BE2C (cell line): ENCODE results near the gene LSM12.

Source experiments
- DNase-seq: peaks from one replicate; pipeline ENCODE4 v3.0.0-alpha.2; 2020
- H3K27me3 ChIP-seq: fragments of 250-450 bp; sonication (Bioruptor Pico); 2 replicates; pipeline ENCODE4 v1.5.1; 2020; ENCODE audit warnings: mild to moderate bottlenecking
- H3K36me3 ChIP-seq: fragments of 250-450 bp; sonication (Bioruptor Pico); 2 replicates; pipeline ENCODE4 v1.5.1; 2020; ENCODE audit warnings: mild to moderate bottlenecking
- H3K4me1 ChIP-seq: fragments of 250-450 bp; sonication (Bioruptor Pico); 2 replicates; pipeline ENCODE4 v1.5.1; 2020
- H3K4me3 ChIP-seq: 2 replicates; pipeline ENCODE4 v1.5.1; 2011; ENCODE audit warnings: low read depth, low read length
- H3K9me3 ChIP-seq: fragments of 250-450 bp; sonication (Bioruptor Pico); 2 replicates; pipeline ENCODE4 v1.5.1; 2020
- TF ChIP-seq, protein P1 (sequence below): IDR thresholded peaks from 2 replicates; pipeline ENCODE4 v1.5.1; 2012; ENCODE audit warnings: mild to moderate bottlenecking, low read depth, low read length

Gene LSM12

DNA sequence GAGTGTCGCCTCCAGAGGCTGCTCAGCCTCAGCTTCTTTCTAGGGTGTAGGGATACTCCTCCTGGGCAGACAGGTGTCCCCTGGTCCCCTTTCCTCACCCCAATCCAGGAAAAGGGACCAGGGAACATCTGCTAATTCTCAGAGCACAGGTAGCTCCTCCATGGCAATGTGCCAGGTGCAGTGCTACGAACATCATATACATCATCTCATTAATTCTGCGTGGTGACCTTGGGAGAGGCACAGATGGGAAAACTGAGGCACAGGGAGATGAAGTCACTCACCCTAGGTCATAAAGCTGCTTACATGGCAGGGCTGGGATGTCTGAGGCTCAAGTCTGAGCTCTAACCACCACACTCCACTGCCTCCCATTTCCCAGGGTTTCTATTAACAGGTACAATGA, 45.3 kb upstream of the LSM12 start:
- TF ChIP-seq, protein P1, sequence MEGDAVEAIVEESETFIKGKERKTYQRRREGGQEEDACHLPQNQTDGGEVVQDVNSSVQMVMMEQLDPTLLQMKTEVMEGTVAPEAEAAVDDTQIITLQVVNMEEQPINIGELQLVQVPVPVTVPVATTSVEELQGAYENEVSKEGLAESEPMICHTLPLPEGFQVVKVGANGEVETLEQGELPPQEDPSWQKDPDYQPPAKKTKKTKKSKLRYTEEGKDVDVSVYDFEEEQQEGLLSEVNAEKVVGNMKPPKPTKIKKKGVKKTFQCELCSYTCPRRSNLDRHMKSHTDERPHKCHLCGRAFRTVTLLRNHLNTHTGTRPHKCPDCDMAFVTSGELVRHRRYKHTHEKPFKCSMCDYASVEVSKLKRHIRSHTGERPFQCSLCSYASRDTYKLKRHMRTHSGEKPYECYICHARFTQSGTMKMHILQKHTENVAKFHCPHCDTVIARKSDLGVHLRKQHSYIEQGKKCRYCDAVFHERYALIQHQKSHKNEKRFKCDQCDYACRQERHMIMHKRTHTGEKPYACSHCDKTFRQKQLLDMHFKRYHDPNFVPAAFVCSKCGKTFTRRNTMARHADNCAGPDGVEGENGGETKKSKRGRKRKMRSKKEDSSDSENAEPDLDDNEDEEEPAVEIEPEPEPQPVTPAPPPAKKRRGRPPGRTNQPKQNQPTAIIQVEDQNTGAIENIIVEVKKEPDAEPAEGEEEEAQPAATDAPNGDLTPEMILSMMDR = no peak
- no peak for DNase-seq
- Histone ChIP-seq H3K36me3 (no peaks in the 10 kb centered on the region; the same call in none of the 2 replicates), H3K4me1 (peaks cover 38% of the 10 kb centered on the region), H3K9me3 (no peaks in the 10 kb centered on the region), H3K4me3 (no peak overlapping the region), H3K27me3 (no peaks in the 10 kb centered on the region)

DNA sequence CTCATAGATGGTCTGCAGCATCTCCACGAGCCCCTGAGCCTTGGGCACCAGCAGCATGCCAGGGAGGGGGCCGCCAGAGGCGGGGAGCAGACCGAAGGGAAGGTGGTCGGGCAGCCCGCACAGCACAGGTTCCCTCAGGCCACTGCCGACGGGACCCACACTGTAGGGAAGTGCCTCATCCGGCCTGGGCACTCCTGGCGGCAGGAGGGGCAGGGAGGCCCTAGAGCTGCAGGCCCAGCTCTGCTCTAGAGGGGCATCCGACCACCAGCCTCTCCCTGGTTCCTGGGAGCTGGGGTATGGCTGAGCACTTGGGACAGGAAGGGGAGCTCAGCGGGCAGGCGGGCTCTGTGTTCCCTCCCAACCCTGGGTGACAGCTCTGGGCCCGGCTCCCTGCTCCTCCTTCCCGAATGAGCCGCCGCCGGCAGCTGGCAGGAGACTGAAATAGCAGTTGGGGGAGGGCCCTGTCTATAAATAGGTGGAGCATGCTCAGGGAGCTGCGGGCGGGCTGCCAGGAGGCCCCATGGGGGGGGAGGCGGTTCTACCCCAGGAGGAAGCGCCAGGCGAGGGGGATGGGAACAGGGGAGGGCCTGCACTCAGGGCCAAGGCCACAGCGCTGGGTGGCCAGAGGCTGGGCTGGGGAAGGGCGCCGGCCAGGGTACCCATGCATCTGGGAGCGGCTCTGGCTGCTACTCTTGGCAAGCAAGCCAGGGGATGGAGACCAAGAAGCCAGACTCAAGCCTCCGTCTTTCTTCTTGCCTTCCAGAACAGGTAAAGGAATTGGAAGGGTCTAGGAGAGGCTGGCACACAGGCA, 44.6 kb upstream of the LSM12 start:
- H3K36me3 ChIP-seq = no peaks in the 10 kb centered on the region; the same call in none of the 2 replicates
- peak; percentile 98 for DNase-seq
- no peaks in the 10 kb centered on the region for H3K27me3 ChIP-seq
- no peaks in the 10 kb centered on the region for H3K9me3 ChIP-seq
- TF ChIP-seq, protein P1 = no peak
- H3K4me1 ChIP-seq = peaks cover 44% of the 10 kb centered on the region
- H3K4me3 ChIP-seq = peak overlapping the region; percentile 60

DNA sequence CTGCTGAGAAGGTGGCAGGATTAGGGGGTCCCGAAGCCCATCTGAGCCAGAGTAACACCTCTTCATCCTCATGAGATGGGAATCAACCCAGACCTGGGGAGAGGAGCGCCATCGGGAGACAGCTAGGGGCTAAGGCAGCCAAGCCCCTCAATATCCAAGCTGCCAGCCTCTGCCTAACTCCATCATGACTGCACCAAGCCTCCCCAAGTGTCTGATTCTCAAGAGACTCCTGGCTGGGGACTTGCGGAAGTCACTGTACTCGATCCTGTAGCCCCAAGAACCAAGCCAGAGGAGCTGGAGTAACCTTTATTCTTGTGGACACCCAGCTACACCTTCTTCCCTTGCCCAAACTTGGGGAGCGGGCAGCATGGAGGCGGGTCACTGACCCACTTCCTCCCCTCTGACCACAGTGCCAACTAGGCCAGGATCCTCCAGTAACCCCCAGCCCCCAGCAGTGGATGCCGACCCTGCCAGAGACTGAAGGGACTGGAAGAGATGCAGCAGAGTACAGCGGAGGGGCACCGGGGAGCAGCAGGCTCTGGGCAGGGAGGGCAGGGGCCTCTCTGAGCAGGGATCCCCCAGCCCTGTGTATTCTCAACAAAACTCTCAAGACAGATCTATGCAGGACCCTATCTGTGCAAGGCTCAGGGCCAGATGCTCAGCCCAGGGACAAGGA, 43.7 kb upstream of the LSM12 start:
- no peak for DNase-seq
- Histone ChIP-seq H3K36me3 (no peaks in the 10 kb centered on the region; the same call in none of the 2 replicates), H3K4me3 (peak overlapping the region; percentile 60), H3K27me3 (no peaks in the 10 kb centered on the region), H3K4me1 (peaks cover 49% of the 10 kb centered on the region), H3K9me3 (no peaks in the 10 kb centered on the region)
- TF ChIP-seq, protein P1 = no peak

DNA sequence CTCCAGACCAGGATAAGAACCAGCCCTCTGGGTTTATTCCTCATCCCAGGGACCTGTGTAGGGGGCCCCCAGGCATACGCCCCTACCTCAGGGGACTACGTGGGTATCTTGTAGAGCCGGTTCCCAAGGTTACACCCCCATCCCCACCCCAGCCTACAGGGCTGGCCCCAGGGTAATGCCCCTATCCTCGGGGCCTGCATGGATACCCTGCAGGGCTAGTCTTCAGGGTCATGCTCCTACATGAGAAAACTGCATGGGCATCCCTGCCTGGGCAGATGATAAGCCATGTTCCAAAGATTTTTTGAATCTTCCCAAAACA, 42.8 kb upstream of the LSM12 start:
- H3K27me3 ChIP-seq = no peaks in the 10 kb centered on the region
- peak overlapping the region; percentile 22; the same call in 1 of the 2 replicates for H3K4me3 ChIP-seq
- peaks cover 49% of the 10 kb centered on the region for H3K4me1 ChIP-seq
- no peak for DNase-seq
- no peaks in the 10 kb centered on the region for H3K9me3 ChIP-seq
- H3K36me3 ChIP-seq = no peaks in the 10 kb centered on the region
- TF ChIP-seq, protein P1 = no peak

DNA sequence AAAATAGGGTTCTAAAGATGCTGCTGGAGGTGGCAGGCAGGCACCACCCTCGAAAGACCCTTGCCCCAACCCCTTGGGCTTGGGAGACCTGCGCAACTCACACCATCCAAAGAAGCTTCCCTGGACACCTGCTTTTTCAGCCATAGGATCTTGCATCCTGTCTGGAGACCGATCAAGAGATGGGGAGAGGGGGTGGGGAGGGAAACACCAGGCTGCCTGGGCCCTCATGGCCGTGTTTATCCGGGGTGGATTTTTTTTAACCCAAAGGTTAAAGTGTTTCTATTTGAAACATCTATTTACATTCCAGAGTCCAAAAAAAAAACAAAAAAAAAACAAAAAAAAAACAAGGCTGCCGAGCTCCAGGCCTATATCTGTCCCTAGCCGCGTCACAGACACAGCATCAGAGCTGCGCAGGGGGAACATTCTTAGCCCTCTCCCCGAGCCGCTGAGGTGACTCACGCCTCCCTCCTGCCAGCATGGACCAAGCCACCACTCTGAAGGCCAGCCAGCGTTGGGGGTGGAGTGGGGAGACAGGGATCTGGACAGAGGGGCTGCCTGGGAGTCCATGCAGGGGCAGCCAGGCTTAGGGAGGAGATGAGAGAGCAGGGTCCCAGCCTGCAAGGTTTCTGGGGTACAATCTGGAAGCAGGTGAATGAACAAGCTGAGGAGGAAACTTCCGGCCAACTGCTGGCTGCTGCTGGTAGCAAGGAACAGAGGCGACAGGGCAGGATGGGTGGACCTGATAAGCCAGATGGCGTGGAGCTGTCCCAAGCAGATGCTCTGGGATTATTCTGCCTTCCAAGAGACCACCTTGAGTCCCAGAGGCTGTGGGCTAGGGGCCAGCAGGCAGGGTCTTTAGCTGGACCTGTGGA, 42.2 kb upstream of the LSM12 start:
- peak; percentile 77 for DNase-seq
- Histone ChIP-seq H3K36me3 (no peaks in the 10 kb centered on the region), H3K27me3 (no peaks in the 10 kb centered on the region), H3K4me3 (peak overlapping the region; percentile 22), H3K4me1 (peaks cover 49% of the 10 kb centered on the region), H3K9me3 (no peaks in the 10 kb centered on the region)
- TF ChIP-seq, protein P1 = no peak
